ENCODE results near the gene HOXC5. TPM values are rescaled to one million over a fixed set of nuclear protein-coding genes. Genes with fewer than 3 reads are reported as not detected.

Gene HOXC5
- total and polyA plus RNA-seq, 2 donors (not counting 1 experiment from before 2014, with no cell fraction given) = not detected

- no peaks in the 10 kb centered on the region for H3K36me3 ChIP-seq (replicated peaks in 1 of 2; ENCODE audit: control extremely low read depth in 1 of 2, control insufficient read depth in 1 of 2, extremely low read depth in 1 of 2, insufficient read depth in 2 of 2, low read length in 1 of 2)
- H3K9ac ChIP-seq (ENCODE audit: low read length) = no peak overlapping the region
- Mint-ChIP-seq H3K4me3 (no peak overlapping the region), H3K9me3 (ENCODE audit: insufficient read depth) (no peaks in the 10 kb centered on the region), H3K27me3 (peaks cover 92% of the 10 kb centered on the region), H3K4me1 (peaks cover 35% of the 10 kb centered on the region), H3K27ac (no peak overlapping the region)
- ChIA-PET CTCF (interaction anchor here (1.0 to 2.8 kb wide), 7 partner anchors 14 to 211 kb away, joined by 3 to 11 read pairs (median 5); no protein-coding TSS in a partner anchor), POLR2A (no interaction called here)
- H3K4me2 ChIP-seq (replicated peaks; ENCODE audit: low read depth, low read length, poor library complexity, severe bottlenecking) = no peak overlapping the region
- ATAC-seq (ENCODE audit: low read depth) (no peak), DNase-seq (no peak)
- H3K4me3 ChIP-seq (ENCODE audit: control extremely low read depth in 1 of 5, extremely low read depth in 1 of 5, insufficient read depth in 1 of 5, low read depth in 2 of 5, low read length in 4 of 5) = no peak overlapping the region
- peaks cover 27 to 54% of the 10 kb centered on the region in 2 donors for H3K4me1 ChIP-seq (ENCODE audit: control insufficient read depth in 2 of 2, insufficient read depth in 2 of 2, low read length in 2 of 2)
- H3K9me3 ChIP-seq (ENCODE audit: control extremely low read depth in 1 of 3, control insufficient read depth in 2 of 3, insufficient read depth in 1 of 3, low read length in 2 of 3) = peaks cover 0 to 62% (median 0%) of the 10 kb centered on the region in 3 donors
- intact Hi-C loops (cut with micrococcal nuclease) = no loop called here
- no peak overlapping the region for H3K27ac ChIP-seq (ENCODE audit: low read length in 2 of 2)
- H3K27me3 ChIP-seq (replicated peaks in 1 of 4; ENCODE audit: control extremely low read depth in 1 of 4, control insufficient read depth in 3 of 4, insufficient read depth in 4 of 4, low read length in 3 of 4) = peaks cover 0 to 99% (median 91%) of the 10 kb centered on the region in 4 experiments
- no peak overlapping the region for H2AFZ ChIP-seq (ENCODE audit: insufficient read depth, low read depth, low read length, poor library complexity, severe bottlenecking)
- H3K79me2 ChIP-seq (ENCODE audit: control insufficient read depth, insufficient read depth, low read length) = no peaks in the 10 kb centered on the region
- WGBS (ENCODE audit: insufficient coverage) = 13% methylated on average over 19 of the region's 27 CpGs
- no peaks in the 10 kb centered on the region for H4K20me1 ChIP-seq (ENCODE audit: control insufficient read depth, insufficient read depth, low read length, poor library complexity, severe bottlenecking)
- TF ChIP-seq CTCF (IDR thresholded peaks at IDR 0.05) = no peak
- no peak for TF ChIP-seq EZH2 (IDR thresholded peaks at IDR 0.05; ENCODE audit: borderline replicate concordance, insufficient read depth, low read depth, low read length, poor library complexity, severe bottlenecking)
Observed at GRCh38 chr12:53990311-53991076, 42.4 kb upstream of the HOXC5 start.

GRCh38 chr12:53991077-53991460 is 41.8 kb upstream of the HOXC5 start:
- WGBS (ENCODE audit: insufficient coverage) = 13% methylated on average over 8 of the region's 8 CpGs
- no peak for TF ChIP-seq CTCF (IDR thresholded peaks at IDR 0.05)
- TF ChIP-seq EZH2 (IDR thresholded peaks at IDR 0.05; ENCODE audit: borderline replicate concordance, insufficient read depth, low read depth, low read length, poor library complexity, severe bottlenecking) = no peak
- intact Hi-C loops (cut with micrococcal nuclease) = no loop called here

More at GRCh38 chr12:53991077-53991460, 41.8 kb upstream of the HOXC5 start:
- no peak overlapping the region for H3K27ac ChIP-seq (ENCODE audit: low read length in 2 of 2)
- ChIA-PET POLR2A (no interaction called here), CTCF (interaction anchor here (1.2 to 2.8 kb wide), 5 partner anchors 13 to 211 kb away, joined by 3 to 11 read pairs (median 5); no protein-coding TSS in a partner anchor)
- peaks cover 27 to 54% of the 10 kb centered on the region in 2 donors for H3K4me1 ChIP-seq (ENCODE audit: control insufficient read depth in 2 of 2, insufficient read depth in 2 of 2, low read length in 2 of 2)
- no peaks in the 10 kb centered on the region for H3K36me3 ChIP-seq (replicated peaks in 1 of 2; ENCODE audit: control extremely low read depth in 1 of 2, control insufficient read depth in 1 of 2, extremely low read depth in 1 of 2, insufficient read depth in 2 of 2, low read length in 1 of 2)
- H3K9me3 ChIP-seq (ENCODE audit: control extremely low read depth in 1 of 3, control insufficient read depth in 2 of 3, insufficient read depth in 1 of 3, low read length in 2 of 3) = peaks cover 0 to 58% (median 0%) of the 10 kb centered on the region in 3 donors
- H3K4me2 ChIP-seq (replicated peaks; ENCODE audit: low read depth, low read length, poor library complexity, severe bottlenecking) = no peak overlapping the region
- Mint-ChIP-seq H3K27me3 (peaks cover 95% of the 10 kb centered on the region), H3K27ac (no peak overlapping the region), H3K9me3 (ENCODE audit: insufficient read depth) (no peaks in the 10 kb centered on the region), H3K4me3 (no peak overlapping the region), H3K4me1 (peaks cover 39% of the 10 kb centered on the region)
- ATAC-seq (ENCODE audit: low read depth) = no peak
- DNase-seq = no peak
- H2AFZ ChIP-seq (ENCODE audit: insufficient read depth, low read depth, low read length, poor library complexity, severe bottlenecking) = no peak overlapping the region
- H4K20me1 ChIP-seq (ENCODE audit: control insufficient read depth, insufficient read depth, low read length, poor library complexity, severe bottlenecking) = no peaks in the 10 kb centered on the region
- no peak overlapping the region for H3K9ac ChIP-seq (ENCODE audit: low read length)
- peaks cover 0 to 99% (median 90%) of the 10 kb centered on the region in 4 experiments for H3K27me3 ChIP-seq (replicated peaks in 1 of 4; ENCODE audit: control extremely low read depth in 1 of 4, control insufficient read depth in 3 of 4, insufficient read depth in 4 of 4, low read length in 3 of 4)
- H3K4me3 ChIP-seq (ENCODE audit: control extremely low read depth in 1 of 5, extremely low read depth in 1 of 5, insufficient read depth in 1 of 5, low read depth in 2 of 5, low read length in 4 of 5) = no peak overlapping the region
- no peaks in the 10 kb centered on the region for H3K79me2 ChIP-seq (ENCODE audit: control insufficient read depth, insufficient read depth, low read length)
